IMR-90 (cell line): ENCODE results near the gene ZFYVE28. TPM values are rescaled to one million over a fixed set of nuclear protein-coding genes. Genes with fewer than 3 reads are reported as not detected.

ENCODE experiments used
- ATAC-seq: fragments of 200-7000 bp; cut with Tn5 transposase; 2 replicates; pipeline ENCODE4 v1.9.1; 2020; ENCODE audit warnings: low read depth, mild to moderate bottlenecking, moderate library complexity
- BruUV-seq: library from RNA; stranded (reverse); fragments of 400-500 nt; replicated peaks from 2 replicates; lab custom pipeline; 2021; lab: Mats Ljungman, UMichigan
- CTCF ChIA-PET: fragments of 300-600 bp; formaldehyde crosslinking; extraction: SDS; loops from one replicate; lab custom pipeline; 2021; ENCODE audit warnings: antibody characterized with exemption; lab: Yijun Ruan, JAX
- POLR2A ChIA-PET: fragments of 300-600 bp; sonication (Branson Sonifier 250); formaldehyde crosslinking; loops from one replicate; lab custom pipeline; 2022; ENCODE audit warnings: antibody characterized with exemption; ENCODE audit not compliant: unreplicated experiment; lab: Charles Lee
- DNase-seq: peaks from one replicate; pipeline ENCODE4 v3.0.0; 2013
- H2AFZ ChIP-seq: replicated peaks from 2 replicates; pipeline ENCODE3; 2013; ENCODE audit warnings: low read length, mild to moderate bottlenecking; ENCODE audit not compliant: poor library complexity
- H2AK5ac ChIP-seq: 2 replicates; pipeline ENCODE4 v1.6.1; 2013; ENCODE audit warnings: low read depth, low read length, inconsistent platforms
- H2AK9ac ChIP-seq: replicated peaks from 2 replicates; pipeline ENCODE3; 2013; ENCODE audit warnings: mild to moderate bottlenecking, low read depth, low read length, moderate library complexity; ENCODE audit not compliant: poor library complexity
- H2BK120ac ChIP-seq: 2 replicates; pipeline ENCODE4 v1.6.1; 2013; ENCODE audit warnings: low read depth, low read length, inconsistent platforms
- H2BK15ac ChIP-seq: 3 replicates; pipeline ENCODE4 v1.6.1; 2013; ENCODE audit warnings: low read depth, low read length, inconsistent platforms
- H2BK20ac ChIP-seq: 2 replicates; pipeline ENCODE4 v1.6.1; 2013; ENCODE audit warnings: low read depth, mild to moderate bottlenecking, inconsistent platforms, low read length, moderate library complexity
- H2BK5ac ChIP-seq: 2 replicates; pipeline ENCODE4 v1.6.1; 2013; ENCODE audit warnings: mild to moderate bottlenecking, low read depth, low read length, inconsistent platforms; ENCODE audit not compliant: poor library complexity, severe bottlenecking
- H3K14ac ChIP-seq: replicated peaks from 2 replicates; pipeline ENCODE4 v1.6.1; 2013; ENCODE audit warnings: low read depth, low read length, inconsistent platforms
- H3K18ac ChIP-seq: 2 replicates; pipeline ENCODE4 v1.6.1; 2013; ENCODE audit warnings: low read depth, low read length, control low read depth
- H3K23ac ChIP-seq: 2 replicates; pipeline ENCODE4 v1.6.1; 2013; ENCODE audit warnings: low read depth, low read length, inconsistent platforms
- H3K27ac ChIP-seq: 2 replicates; pipeline ENCODE4 v1.5.1; 2013; ENCODE audit warnings: mild to moderate bottlenecking, control low read depth, low read length; ENCODE audit not compliant: insufficient read depth
- H3K27me3 ChIP-seq: 2 replicates; pipeline ENCODE4 v1.6.1; 2013; ENCODE audit warnings: low read length; ENCODE audit not compliant: control insufficient read depth, insufficient read depth
- H3K36me3 ChIP-seq: 2 replicates; pipeline ENCODE4 v1.6.1; 2013; ENCODE audit warnings: low read length, mixed read lengths; ENCODE audit not compliant: control insufficient read depth, insufficient read depth
- H3K4ac ChIP-seq: 2 replicates; pipeline ENCODE4 v1.6.1; 2013; ENCODE audit warnings: low read depth, low read length, inconsistent platforms
- H3K4me1 ChIP-seq: 2 replicates; pipeline ENCODE4 v1.6.1; 2013; ENCODE audit warnings: low read length, mixed read lengths; ENCODE audit not compliant: control insufficient read depth, insufficient read depth
- H3K4me2 ChIP-seq: 2 replicates; pipeline ENCODE4 v1.6.1; 2013; ENCODE audit warnings: low read depth, mild to moderate bottlenecking, control low read depth, low read length, moderate library complexity
- H3K4me3 ChIP-seq: 2 replicates; pipeline ENCODE4 v1.5.1; 2013; ENCODE audit warnings: low read depth, mild to moderate bottlenecking, control low read depth, low read length, moderate library complexity; ENCODE audit not compliant: insufficient read depth
- H3K56ac ChIP-seq: 2 replicates; pipeline ENCODE4 v1.6.1; 2013; ENCODE audit warnings: low read length, inconsistent platforms; ENCODE audit not compliant: insufficient read depth; ENCODE audit errors: extremely low read depth
- H3K79me1 ChIP-seq, 2 experiments: 2 replicates each; pipeline ENCODE4 v1.6.1; 2013; ENCODE audit warnings: low read length in 2 of 2, inconsistent platforms in 1 of 2, low read depth in 1 of 2
- H3K9ac ChIP-seq: 2 replicates; pipeline ENCODE4 v1.6.1; 2013; ENCODE audit warnings: low read depth, low read length, control low read depth
- H3K9me1 ChIP-seq: 2 replicates; pipeline ENCODE4 v1.6.1; 2013; ENCODE audit warnings: low read length, inconsistent platforms; ENCODE audit not compliant: insufficient read depth
- H3K9me3 ChIP-seq: 2 replicates; pipeline ENCODE4 v1.6.1; 2013; ENCODE audit warnings: low read length; ENCODE audit not compliant: control insufficient read depth, insufficient read depth
- H4K20me1 ChIP-seq: 2 replicates; pipeline ENCODE4 v1.6.1; 2013; ENCODE audit warnings: low read length, inconsistent platforms; ENCODE audit not compliant: insufficient read depth
- H4K5ac ChIP-seq: 2 replicates; pipeline ENCODE4 v1.6.1; 2013; ENCODE audit warnings: mild to moderate bottlenecking, low read depth, low read length, control low read depth
- H4K8ac ChIP-seq, 2 experiments: 2 replicates each; pipeline ENCODE4 v1.6.1; 2013; ENCODE audit warnings: low read depth in 2 of 2, low read length in 2 of 2, control low read depth in 1 of 2, inconsistent platforms in 1 of 2
- H4K91ac ChIP-seq: 2 replicates; pipeline ENCODE4 v1.6.1; 2013; ENCODE audit warnings: low read depth, low read length, inconsistent platforms; ENCODE audit not compliant: insufficient read depth
- BHLHE40 ChIP-seq: fragments of 150-350 bp; IDR thresholded peaks from 2 replicates; pipeline ENCODE4 v1.6.1; 2016; ENCODE audit warnings: mild to moderate bottlenecking, low read depth, low read length
- CEBPB ChIP-seq: IDR thresholded peaks from 2 replicates; pipeline ENCODE4 v1.6.1; 2012; ENCODE audit warnings: low read depth, low read length, improper control_type of control experiment
- CHD1 ChIP-seq: IDR thresholded peaks from 2 replicates; pipeline ENCODE4 v1.6.1; 2012; ENCODE audit warnings: low read depth, low read length, improper control_type of control experiment
- FOS ChIP-seq: fragments of 150-350 bp; IDR thresholded peaks from 2 replicates; pipeline ENCODE4 v1.6.1; 2016; ENCODE audit warnings: low read depth, low read length
- MAFK ChIP-seq: IDR thresholded peaks from 2 replicates; pipeline ENCODE4 v1.6.1; 2012; ENCODE audit warnings: low read depth, low read length, improper control_type of control experiment
- MAZ ChIP-seq: IDR thresholded peaks from 2 replicates; pipeline ENCODE4 v1.6.1; 2012; ENCODE audit warnings: low read depth, mild to moderate bottlenecking, low read length, improper control_type of control experiment, moderate library complexity, borderline replicate concordance
- NFE2L2 ChIP-seq: fragments of 150-350 bp; IDR thresholded peaks from 2 replicates; pipeline ENCODE4 v1.6.1; 2016; ENCODE audit warnings: low read depth, mild to moderate bottlenecking, low read length
- POLR2A ChIP-seq: IDR thresholded peaks from 2 replicates; pipeline ENCODE4 v1.6.1; 2012; ENCODE audit warnings: mild to moderate bottlenecking, low read depth, low read length
- RAD21 ChIP-seq: IDR thresholded peaks from 2 replicates; pipeline ENCODE4 v1.6.1; 2012; ENCODE audit warnings: low read length, improper control_type of control experiment
- RCOR1 ChIP-seq: IDR thresholded peaks from 2 replicates; pipeline ENCODE4 v1.6.1; 2012; ENCODE audit warnings: mild to moderate bottlenecking, low read length, improper control_type of control experiment; ENCODE audit not compliant: insufficient replicate concordance
- RFX5 ChIP-seq: IDR thresholded peaks from 2 replicates; pipeline ENCODE4 v1.8.0; 2012; ENCODE audit warnings: low read depth, mild to moderate bottlenecking, low read length, moderate library complexity
- SMC3 ChIP-seq: fragments of 150-350 bp; IDR thresholded peaks from 2 replicates; pipeline ENCODE4 v1.6.1; 2016; ENCODE audit warnings: low read depth, mild to moderate bottlenecking, antibody characterized with exemption, low read length, moderate library complexity
- WGBS, 2 experiments: methylation state at CpG; one replicate each; pipeline versions ENCODE4 v1.1.5 to v1.1.7; 2013; ENCODE audit warnings: missing lambda C conversion rate in 2 of 2; ENCODE audit not compliant: insufficient read length in 1 of 2; ENCODE audit errors: extremely low coverage in 2 of 2; 5-methylcytosine and 5-hydroxymethylcytosine counted together
- dilution Hi-C: fragments of 300-500 bp; cut with HindIII; formaldehyde crosslinking; loops from one replicate; pipeline ENCODE4 v1.14.3; 2018; ENCODE audit warnings: low sequenced_read_pairs; ENCODE audit not compliant: unreplicated experiment
- in situ Hi-C: fragments of 300-500 bp; cut with MboI; formaldehyde crosslinking; loops from 3 replicates; pipeline ENCODE4 v1.14.3; 2019; ENCODE audit warnings: low sequenced_read_pairs, inconsistent platforms, mixed read lengths
- intact Hi-C: fragments of 100-400 bp; cut with micrococcal nuclease; formaldehyde crosslinking; loops from 2 replicates; pipeline ENCODE4 v1.10.0; 2022
- polyA plus RNA-seq, 3 experiments: library from polyadenylated mRNA; depleted of rRNA; stranded (reverse); fragments of >200 nt; gene quantifications; 2 replicates each; pipeline ENCODE4 v1.2.3, GENCODE V29; 2012; ENCODE audit warnings: low replicate concordance in 1 of 3
- total RNA-seq: library from RNA; depleted of rRNA; stranded (reverse); fragments of >200 nt; gene quantifications from 2 replicates; pipeline ENCODE4 v1.2.3, GENCODE V29; 2012
- TF ChIP-seq, protein P1 (sequence below): conservative IDR thresholded peaks from 2 replicates; pipeline ENCODE4 v1.5.1; 2012; ENCODE audit warnings: mild to moderate bottlenecking, low read depth, low read length, improper control_type of control experiment
- TF ChIP-seq, protein P2 (sequence below): fragments of 150-350 bp; IDR thresholded peaks from 2 replicates; pipeline ENCODE4 v1.6.1; 2016; ENCODE audit warnings: low read depth, mild to moderate bottlenecking, low read length, moderate library complexity, borderline replicate concordance
- TF ChIP-seq, protein P3 (sequence below): fragments of 150-350 bp; IDR thresholded peaks from 2 replicates; pipeline ENCODE4 v1.6.1; 2017; ENCODE audit warnings: mild to moderate bottlenecking, antibody characterized with exemption, low read length, low read depth

The ZFYVE28 gene
- total and polyA plus RNA-seq, 2 of the 4 experiments (the other 2 are of a cell fraction) = 0.36 to 1.2 TPM

DNA sequence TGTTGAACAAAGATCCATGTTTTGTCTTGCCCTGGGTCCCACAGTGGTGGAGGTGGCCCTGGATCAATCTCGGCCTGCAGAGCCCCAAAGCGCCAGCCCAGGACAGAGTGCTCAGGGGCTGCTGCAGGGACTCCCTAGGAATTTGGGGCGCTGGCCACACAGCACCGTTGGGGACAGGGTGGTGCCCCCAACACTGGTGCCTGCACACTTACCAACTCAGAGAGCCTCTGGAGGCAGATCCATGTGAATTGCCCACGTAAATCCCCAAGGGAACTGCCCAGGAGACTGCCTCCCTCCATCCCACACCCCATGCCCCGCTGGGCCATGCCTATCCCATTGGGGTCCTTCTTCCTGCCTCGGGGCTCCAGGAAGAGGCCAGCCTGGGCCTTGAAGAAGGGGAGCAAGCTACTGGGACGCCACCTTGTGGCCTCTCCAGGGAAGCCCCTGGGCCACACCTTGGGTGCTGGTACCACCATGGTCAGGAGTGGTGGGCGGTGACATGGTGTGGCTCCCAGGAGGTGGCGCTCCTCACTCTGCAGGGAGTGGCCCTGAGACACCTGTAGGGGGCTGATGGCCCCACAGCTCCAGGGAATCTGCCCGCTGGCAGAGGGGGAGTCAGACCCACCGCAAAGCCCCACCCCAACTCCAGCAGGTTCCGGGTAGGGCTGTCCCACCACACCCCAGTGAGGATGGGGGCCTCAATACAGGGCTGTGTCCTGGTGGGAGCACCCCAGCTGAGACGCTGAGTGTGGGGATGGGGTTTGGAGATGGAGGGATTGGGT, 23.1 kb upstream of the ZFYVE28 start:
- dilution Hi-C loops = no loop called here
- Histone ChIP-seq H4K8ac (no peak overlapping the region), H3K4me3 (no peak overlapping the region), H3K36me3 (no peaks in the 10 kb centered on the region), H2AK5ac (no peak overlapping the region), H3K4me1 (no peaks in the 10 kb centered on the region; the same call in 1 of the 2 replicates), H3K79me1 (no peaks in the 10 kb centered on the region), H3K14ac (no peak overlapping the region), H2BK15ac (no peak overlapping the region), H2BK5ac (no peak overlapping the region), H2BK20ac (no peak overlapping the region), H3K56ac (no peak overlapping the region), H3K9me3 (no peaks in the 10 kb centered on the region), H2BK120ac (no peak overlapping the region), H2AK9ac (peak overlapping the region; percentile 60), H2AFZ (peak overlapping the region; percentile 78), H4K91ac (no peak overlapping the region), H3K9ac (no peak overlapping the region), H3K23ac (no peak overlapping the region), H3K9me1 (no peaks in the 10 kb centered on the region), H3K18ac (no peak overlapping the region), H3K27ac (no peak overlapping the region), H4K5ac (no peak overlapping the region), H3K27me3 (peaks cover 5% of the 10 kb centered on the region), H3K4me2 (no peak overlapping the region), H3K4ac (no peak overlapping the region), H4K20me1 (no peaks in the 10 kb centered on the region)
- in situ Hi-C loops = no loop called here
- ChIA-PET POLR2A (no interaction called here), CTCF (interaction anchor here (0.7 to 1.0 kb wide), 2 partner anchors 13 to 521 kb away, joined by 3 to 4 read pairs; no protein-coding TSS in a partner anchor)
- intact Hi-C loops = loop anchor here (5.0 kb wide), 1 partner anchor 219 kb away; no protein-coding TSS in a partner anchor
- no CpG with 5 or more reads among the region's 14 CpGs for WGBS, 2 experiments
- BruUV-seq = no TSS peak
- peak; percentile 91 for ATAC-seq
- peak; percentile 41 for DNase-seq
- TF ChIP-seq, protein P1, sequence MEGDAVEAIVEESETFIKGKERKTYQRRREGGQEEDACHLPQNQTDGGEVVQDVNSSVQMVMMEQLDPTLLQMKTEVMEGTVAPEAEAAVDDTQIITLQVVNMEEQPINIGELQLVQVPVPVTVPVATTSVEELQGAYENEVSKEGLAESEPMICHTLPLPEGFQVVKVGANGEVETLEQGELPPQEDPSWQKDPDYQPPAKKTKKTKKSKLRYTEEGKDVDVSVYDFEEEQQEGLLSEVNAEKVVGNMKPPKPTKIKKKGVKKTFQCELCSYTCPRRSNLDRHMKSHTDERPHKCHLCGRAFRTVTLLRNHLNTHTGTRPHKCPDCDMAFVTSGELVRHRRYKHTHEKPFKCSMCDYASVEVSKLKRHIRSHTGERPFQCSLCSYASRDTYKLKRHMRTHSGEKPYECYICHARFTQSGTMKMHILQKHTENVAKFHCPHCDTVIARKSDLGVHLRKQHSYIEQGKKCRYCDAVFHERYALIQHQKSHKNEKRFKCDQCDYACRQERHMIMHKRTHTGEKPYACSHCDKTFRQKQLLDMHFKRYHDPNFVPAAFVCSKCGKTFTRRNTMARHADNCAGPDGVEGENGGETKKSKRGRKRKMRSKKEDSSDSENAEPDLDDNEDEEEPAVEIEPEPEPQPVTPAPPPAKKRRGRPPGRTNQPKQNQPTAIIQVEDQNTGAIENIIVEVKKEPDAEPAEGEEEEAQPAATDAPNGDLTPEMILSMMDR = peak; percentile 66
- TF ChIP-seq, protein P2, sequence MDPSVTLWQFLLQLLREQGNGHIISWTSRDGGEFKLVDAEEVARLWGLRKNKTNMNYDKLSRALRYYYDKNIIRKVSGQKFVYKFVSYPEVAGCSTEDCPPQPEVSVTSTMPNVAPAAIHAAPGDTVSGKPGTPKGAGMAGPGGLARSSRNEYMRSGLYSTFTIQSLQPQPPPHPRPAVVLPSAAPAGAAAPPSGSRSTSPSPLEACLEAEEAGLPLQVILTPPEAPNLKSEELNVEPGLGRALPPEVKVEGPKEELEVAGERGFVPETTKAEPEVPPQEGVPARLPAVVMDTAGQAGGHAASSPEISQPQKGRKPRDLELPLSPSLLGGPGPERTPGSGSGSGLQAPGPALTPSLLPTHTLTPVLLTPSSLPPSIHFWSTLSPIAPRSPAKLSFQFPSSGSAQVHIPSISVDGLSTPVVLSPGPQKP = no peak
- TF ChIP-seq, protein P3, sequence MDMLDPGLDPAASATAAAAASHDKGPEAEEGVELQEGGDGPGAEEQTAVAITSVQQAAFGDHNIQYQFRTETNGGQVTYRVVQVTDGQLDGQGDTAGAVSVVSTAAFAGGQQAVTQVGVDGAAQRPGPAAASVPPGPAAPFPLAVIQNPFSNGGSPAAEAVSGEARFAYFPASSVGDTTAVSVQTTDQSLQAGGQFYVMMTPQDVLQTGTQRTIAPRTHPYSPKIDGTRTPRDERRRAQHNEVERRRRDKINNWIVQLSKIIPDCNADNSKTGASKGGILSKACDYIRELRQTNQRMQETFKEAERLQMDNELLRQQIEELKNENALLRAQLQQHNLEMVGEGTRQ = no peak
- TF ChIP-seq MAZ (peak; percentile 15; the same call in 1 of the 2 replicates), FOS (no peak), RFX5 (no peak), SMC3 (peak; percentile 70), MAFK (no peak), POLR2A (no peak), NFE2L2 (no peak), RCOR1 (no peak), CEBPB (no peak), BHLHE40 (no peak), RAD21 (peak; percentile 69), CHD1 (no peak)
